Measurements from ENCODE around the gene RAB31. TPM values are rescaled to one million over a fixed set of nuclear protein-coding genes. Genes with fewer than 3 reads are reported as not detected.
"Not testable (repeated sequence)": the region's sequence is repeated elsewhere in the genome, so short reads cannot be mapped to it uniquely, and the experiment has no call there.

RAB31 gene
- total RNA-seq, 1 experiment from 2014 or later, result 48.0 TPM

GRCh38 chr18:9886005-9886348 is 177.9 kb downstream of the RAB31 start:
- no peak for DNase-seq (ENCODE audit: low spot score)

- no peak for DNase-seq (ENCODE audit: low spot score)
These were observed 179.9 kb downstream of the RAB31 start for GRCh38 chr18:9887992-9888391.

GRCh38 chr18:9890196-9890595 is 182.1 kb downstream of the RAB31 start:
- DNase-seq (ENCODE audit: low spot score), result no peak

GRCh38 chr18:9890957-9891356 is 182.9 kb downstream of the RAB31 start:
- no peak for DNase-seq (ENCODE audit: low spot score)

GRCh38 chr18:9891515-9891914 is 183.4 kb downstream of the RAB31 start:
- DNase-seq (ENCODE audit: low spot score), result not testable (repeated sequence)

- no peak for DNase-seq (ENCODE audit: low spot score)
These were observed 186.5 kb downstream of the RAB31 start for GRCh38 chr18:9894454-9895068.

GRCh38 chr18:9897129-9897528 is 189.0 kb downstream of the RAB31 start:
- no peak for DNase-seq (ENCODE audit: low spot score)

- not testable (repeated sequence) for DNase-seq (ENCODE audit: low spot score)
These were observed 189.7 kb downstream of the RAB31 start for GRCh38 chr18:9897787-9898291.

GRCh38 chr18:9898792-9899549 is 190.9 kb downstream of the RAB31 start:
- peak; percentile 29 for DNase-seq (ENCODE audit: low spot score)

- DNase-seq (ENCODE audit: low spot score), result not testable (repeated sequence)
These were observed 191.4 kb downstream of the RAB31 start for GRCh38 chr18:9899550-9899930.

- no peak for DNase-seq (ENCODE audit: low spot score)
These were observed 192.6 kb downstream of the RAB31 start for GRCh38 chr18:9900699-9901098.

- DNase-seq (ENCODE audit: low spot score), result no peak
These were observed 193.3 kb downstream of the RAB31 start for GRCh38 chr18:9901377-9901776.

GRCh38 chr18:9902264-9902663 is 194.2 kb downstream of the RAB31 start:
- not testable (repeated sequence) for DNase-seq (ENCODE audit: low spot score)

GRCh38 chr18:9902832-9903231 is 194.7 kb downstream of the RAB31 start:
- DNase-seq (ENCODE audit: low spot score), result no peak

- DNase-seq (ENCODE audit: low spot score), result no peak
These were observed 197.4 kb downstream of the RAB31 start for GRCh38 chr18:9905401-9905922.

GRCh38 chr18:9906481-9906880 is 198.4 kb downstream of the RAB31 start:
- DNase-seq (ENCODE audit: low spot score), result no peak

GRCh38 chr18:9907867-9908266 is 199.8 kb downstream of the RAB31 start:
- DNase-seq (ENCODE audit: low spot score), result no peak

GRCh38 chr18:9910071-9910470 is 202.0 kb downstream of the RAB31 start:
- no peak for DNase-seq (ENCODE audit: low spot score)

- DNase-seq (ENCODE audit: low spot score), result no peak
These were observed 202.6 kb downstream of the RAB31 start for GRCh38 chr18:9910661-9911060.

GRCh38 chr18:9911226-9911625 is 203.1 kb downstream of the RAB31 start:
- no peak for DNase-seq (ENCODE audit: low spot score)

All from H4 (cell line).